ENCODE data around the gene UBAC2. TPM values are rescaled to one million over a fixed set of nuclear protein-coding genes. Genes with fewer than 3 reads are reported as not detected.

Gene UBAC2
- total RNA-seq, 1 donor from 2014 or later = 33.8 TPM

DNA sequence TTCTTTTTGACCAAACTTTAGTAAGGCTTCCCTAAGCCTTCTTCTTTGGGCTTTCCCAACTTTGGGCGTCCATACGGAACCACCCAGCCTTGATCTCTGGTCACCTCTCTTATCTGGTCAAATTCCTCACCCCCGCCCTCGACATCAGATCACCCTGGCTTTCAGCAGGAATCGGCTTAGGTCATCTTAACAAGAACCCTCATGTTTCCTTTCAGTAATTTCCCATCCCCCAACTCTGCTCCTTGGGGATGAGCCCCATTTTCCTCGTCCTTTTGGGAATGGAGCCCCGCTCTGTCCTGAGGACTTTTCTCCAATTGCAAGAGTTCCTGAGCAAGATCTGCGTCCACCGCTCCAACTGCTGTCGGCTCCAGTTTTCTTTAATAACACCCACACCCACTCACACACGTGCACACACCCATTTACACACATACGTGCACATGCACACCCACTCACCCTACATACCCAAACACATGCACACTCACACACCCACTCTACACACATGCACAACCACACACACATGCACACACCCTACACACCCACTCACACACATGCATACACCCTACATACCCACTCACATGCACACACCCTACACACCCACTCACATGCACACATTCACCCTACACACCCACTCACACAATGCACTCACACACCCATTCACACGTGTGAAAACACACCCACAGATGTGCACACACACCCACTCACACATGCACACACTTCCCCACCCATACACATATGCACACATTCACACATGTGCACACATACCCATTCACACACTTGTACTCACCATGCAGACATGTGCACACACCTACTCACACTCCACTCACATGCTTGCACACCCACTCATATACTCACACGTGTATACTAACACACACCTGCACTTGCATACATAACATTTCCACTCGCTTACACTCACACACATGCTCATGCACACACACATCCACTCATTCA, 213.7 kb downstream of the UBAC2 start:
- DNase-seq (ENCODE audit: low read depth, low spot score) = no peak

DNA sequence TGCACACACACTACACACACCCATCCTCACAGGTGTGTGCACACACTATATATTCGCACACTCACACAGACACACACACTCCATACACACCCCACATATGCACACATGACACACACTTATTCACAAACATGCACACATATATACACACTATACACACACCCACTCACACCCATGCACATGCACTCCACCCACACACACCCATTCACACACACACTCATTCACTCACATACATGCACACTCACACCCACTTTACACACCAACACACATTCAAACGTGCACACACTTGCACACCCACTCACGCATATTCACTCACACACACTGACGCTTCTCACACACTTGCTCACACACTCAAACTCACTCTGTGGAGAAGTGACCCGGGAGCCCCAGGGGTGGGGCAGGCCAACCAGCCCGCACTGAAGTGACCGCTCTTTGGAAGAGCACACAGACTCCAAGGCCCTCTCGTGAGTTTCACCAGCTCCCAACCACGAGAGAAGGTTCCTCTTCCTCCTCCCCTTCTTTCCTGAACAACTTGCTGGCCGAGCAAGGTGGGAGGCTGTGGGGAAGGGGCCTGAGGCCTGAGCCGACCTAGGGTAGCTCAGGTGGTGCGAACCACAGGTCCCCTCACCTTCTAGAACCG, 214.5 kb downstream of the UBAC2 start:
- DNase-seq (ENCODE audit: low read depth, low spot score) = no peak

DNA sequence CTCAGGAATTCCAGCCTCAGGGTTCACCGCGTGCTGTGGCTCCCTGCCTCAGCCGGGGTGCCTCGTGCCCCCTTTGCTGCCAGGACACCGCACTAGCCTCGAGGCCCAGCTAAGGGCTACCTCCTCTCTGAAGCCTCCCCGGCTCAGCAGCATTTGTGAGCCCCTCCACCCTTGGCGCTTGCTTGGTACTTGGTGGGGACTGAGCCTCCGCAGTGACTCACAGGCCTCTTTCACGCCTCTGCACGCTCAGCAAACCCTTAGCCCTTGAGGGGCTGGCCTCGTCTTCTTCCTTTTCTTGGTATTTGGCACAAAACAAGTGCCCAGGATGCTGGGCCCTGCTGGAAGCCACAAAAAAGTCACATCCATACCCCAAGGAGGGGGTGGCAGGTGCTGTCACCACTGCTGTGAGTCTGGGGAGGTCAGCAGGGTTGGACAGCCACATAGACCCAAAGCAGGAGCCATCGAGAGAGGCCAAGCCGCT, 215.2 kb downstream of the UBAC2 start:
- DNase-seq (ENCODE audit: low read depth, low spot score) = no peak

DNA sequence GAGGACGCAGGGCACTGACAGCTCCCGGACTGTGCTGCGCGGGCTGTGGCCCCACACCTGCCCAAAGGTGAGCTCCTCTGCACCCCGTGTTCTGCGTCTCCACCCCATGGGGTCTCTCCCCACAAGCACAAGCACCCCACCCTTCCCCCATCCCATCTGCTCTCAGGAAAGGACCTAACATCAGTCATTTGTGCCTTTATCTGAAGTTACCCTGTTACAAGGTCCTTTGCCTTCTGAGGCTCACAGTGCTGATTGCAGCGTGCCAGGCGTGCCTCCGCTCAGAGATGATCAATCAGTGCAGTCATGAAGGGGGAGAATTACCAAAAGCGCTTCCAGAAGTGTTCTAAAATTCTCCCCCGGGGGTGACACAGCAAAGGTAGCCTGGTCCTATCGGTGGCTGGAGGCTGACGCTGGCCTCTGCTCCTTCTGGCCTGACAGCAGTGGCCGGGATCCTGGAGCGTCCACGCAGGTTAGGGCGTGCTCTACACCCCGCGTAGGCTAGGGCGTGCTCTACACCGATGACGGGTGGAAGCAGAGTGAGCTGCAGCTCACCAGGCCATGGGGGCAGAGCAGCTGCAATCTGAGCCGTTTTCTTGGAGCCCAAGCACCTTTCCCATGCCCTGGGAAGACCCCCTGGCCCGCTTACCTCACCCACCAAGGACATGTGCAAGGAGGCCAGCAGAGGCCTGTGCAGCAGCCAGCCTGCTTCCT, 215.9 kb downstream of the UBAC2 start:
- no peak for DNase-seq (ENCODE audit: low read depth, low spot score)

DNA sequence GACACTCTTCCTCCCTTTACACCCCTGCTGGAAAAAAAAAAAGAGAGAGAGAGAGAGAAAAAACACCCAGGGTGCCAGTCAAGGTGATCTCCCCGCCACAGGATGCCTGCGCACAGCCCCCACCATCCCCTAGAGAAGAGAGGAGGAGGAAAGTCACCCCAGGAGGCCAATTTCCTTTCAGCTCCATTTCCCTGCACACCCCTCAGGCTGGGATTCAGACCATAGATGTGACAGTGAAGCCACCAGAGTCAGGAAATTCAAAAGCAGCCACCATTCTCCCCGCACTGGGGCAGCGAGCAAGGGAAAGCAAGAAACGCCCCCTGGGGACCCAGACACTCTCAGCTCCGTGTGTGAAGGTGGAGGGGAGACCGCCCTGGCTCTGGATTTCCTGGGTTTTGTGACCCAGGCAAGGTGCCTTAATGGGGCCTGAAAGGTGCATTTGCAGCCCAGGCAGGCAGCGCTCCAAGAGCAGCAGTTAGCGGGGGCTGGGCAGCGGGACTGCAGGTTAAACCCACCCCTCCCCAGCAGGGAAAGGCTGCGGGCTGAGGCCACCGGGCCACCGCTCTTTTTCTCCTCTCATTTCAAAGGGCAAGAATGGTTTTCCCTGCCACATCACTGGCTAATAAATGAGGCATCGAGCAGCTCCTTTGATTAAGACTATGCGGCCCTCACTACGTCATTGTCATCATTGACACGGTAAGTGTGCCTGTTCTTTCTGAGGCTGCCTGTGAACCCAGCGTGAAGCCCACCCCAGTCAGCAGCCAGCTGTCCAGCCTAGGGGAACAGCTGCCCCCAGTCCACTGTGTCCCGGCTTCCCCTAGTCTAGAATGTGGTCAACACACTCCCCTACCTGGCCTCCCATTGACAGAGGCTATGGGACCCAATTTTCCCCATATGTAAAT, 216.8 kb downstream of the UBAC2 start:
- DNase-seq (ENCODE audit: low read depth, low spot score) = no peak

DNA sequence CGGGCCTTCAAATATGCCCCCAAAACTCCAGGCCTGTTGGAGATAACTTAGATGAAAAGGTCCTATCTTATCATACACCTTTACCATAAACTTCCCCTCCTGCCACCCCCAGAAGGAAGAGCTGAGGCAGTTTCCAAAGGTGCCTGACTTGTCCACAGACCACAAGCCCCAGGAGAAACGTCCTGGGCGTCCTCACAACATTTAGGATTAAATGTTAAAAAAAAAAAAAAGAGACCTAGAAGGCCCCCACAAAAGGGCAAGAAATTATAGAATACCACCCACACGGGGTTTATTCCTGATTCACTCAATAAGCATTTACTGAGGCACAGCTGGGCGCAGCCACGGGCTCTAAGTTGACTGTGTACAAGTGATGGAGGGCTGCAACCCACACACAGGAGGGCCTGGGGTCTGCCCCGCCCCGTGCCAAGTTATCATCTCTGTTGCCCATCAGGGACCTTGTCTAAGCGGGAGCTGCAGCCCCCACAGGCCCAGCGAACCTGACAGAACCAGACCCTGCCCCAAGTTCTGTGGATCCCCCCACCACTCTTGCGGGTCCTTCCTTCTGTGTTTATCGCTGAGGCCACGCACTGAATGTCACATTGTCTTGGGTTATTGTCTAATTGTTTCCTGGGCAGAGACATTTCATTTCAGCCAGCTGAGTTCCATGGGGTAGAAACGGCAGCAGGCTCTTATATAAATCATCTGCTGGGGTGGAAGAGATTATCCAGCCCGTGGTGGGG, 217.6 kb downstream of the UBAC2 start:
- DNase-seq (ENCODE audit: low read depth, low spot score) = no peak

DNA sequence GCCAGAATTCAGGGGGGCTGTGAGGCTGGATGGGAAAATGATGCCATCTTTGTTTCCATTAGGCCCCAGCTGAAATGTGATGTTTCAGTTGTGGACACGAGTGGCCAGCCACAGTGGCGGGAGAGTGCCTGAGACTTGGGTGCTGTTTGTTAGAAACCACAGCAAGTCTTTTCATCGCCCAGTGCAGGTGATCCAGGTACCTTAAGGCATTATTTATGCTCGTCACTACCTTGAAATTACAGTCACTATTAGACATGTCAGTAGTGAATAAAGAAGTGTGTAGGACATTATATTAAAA, 218.1 kb downstream of the UBAC2 start:
- no peak for DNase-seq (ENCODE audit: low read depth, low spot score)

DNA sequence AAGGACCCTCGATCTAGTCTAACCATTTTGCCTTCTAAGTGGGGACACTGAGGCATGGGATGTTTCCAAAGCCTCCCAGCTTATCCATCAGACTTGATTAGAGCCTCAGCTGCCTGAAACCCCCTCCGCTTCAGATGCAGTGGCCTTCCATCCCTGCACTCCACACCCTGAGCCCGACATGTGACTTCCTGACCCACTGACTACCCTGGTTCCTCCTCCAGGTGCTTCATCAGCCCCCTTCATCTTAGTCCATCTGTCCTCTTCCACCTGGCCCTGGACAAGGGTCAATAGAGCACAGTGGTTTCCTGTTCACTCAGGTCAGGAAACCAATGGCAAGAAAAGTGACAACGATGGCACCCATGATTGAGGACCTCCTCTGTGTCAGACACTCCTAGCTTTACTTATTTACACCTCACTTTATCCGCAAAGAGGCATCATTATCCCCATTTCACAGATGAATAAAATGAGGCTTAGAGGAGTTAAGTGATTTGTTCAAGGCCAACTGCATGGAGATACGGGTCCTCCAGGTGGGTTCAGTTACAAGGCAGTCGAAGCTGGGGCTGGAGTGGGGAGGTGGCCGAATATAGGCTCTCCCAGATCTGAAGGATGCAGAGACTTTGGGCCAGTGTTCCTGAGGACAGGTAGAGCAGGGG, 219.1 kb downstream of the UBAC2 start:
- DNase-seq (ENCODE audit: low read depth, low spot score) = no peak

DNA sequence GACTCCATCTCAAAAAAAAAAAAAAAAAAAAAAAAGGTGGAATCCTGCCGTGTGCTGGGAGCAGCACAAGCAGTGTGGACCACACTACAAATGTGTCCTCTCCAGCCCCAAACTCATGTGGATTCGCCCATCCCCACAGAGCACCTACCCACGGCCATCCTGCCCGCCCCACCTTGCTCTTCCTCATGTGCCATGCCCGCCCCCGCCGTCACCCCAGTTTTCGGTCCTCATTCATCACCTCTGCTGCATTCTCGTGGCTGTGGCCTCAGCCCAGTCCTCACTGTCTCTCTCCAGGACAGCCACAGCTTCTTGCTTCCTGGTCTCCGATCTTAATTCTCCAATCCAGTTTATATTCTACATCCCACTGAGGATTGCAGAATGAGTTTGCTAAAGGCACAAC, 220.6 kb downstream of the UBAC2 start:
- DNase-seq (ENCODE audit: low read depth, low spot score) = no peak

DNA sequence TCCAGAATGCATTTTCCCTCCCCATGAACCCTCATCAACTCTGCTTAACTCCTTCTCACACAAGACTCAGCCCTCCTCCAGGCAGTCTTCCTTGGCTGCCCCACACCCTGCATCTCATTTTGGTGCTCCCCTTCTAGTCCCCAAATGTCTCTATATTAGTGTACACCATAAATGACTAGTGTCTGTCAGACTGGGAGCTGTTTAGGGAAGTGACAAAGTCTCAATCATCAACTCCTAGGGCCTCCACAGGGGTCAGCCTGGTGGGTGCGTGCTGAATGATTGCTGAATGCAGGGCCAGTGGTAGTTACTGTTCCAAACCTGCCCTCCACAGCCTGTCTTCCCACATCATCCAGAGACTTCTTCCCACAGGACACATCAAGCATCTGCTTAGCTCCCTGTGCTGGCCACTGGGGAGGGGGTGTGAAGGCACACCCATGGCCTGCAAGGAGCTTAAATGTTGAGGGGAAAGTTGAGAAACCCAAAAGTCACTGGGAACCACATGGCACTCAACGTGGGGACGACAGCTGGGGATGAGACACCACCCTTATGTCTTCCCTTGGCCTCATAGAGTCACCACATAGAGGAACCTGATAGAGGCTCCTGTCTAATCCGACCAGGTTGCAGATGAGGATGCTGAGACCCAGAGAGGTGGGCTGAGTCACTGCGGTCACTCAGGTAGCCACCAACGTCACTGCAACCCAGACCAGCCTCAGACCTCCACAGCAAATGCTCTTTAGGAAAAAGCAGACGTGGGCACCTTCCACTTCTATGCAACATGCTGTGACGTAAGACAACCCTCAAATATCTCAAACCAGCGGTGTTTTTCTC, 221.3 kb downstream of the UBAC2 start:
- DNase-seq (ENCODE audit: low read depth, low spot score) = no peak

DNA sequence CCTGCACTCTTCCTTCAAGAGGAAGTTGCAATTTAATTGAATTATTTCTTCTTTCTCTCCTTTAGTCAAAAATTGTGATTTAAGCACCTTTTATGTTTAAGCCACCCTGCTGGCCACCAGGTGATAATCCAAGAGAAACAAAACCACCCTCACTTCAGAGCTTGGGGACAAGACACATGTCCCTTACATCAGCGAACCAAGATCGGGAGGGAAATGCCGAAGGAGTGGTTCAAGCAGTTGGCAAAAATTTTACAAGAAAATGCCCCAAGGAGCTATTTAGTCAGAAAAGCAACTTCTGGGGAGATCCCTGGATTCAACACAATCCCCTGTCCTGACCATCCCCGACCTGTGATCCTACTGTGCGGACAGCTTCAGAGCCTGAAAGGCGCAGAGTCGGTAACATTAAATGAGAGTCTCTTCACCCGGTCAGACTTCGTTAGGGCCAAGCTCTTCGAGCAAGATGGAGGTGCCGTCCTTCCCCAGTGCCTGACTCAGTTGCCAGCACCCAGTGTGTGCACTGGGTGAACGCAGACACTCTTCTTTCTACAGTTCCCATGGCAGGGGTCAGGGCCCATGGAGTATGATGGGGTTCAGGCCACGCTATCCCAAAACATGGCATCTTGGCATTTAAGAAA, 222.0 kb downstream of the UBAC2 start:
- no peak for DNase-seq (ENCODE audit: low read depth, low spot score)

DNA sequence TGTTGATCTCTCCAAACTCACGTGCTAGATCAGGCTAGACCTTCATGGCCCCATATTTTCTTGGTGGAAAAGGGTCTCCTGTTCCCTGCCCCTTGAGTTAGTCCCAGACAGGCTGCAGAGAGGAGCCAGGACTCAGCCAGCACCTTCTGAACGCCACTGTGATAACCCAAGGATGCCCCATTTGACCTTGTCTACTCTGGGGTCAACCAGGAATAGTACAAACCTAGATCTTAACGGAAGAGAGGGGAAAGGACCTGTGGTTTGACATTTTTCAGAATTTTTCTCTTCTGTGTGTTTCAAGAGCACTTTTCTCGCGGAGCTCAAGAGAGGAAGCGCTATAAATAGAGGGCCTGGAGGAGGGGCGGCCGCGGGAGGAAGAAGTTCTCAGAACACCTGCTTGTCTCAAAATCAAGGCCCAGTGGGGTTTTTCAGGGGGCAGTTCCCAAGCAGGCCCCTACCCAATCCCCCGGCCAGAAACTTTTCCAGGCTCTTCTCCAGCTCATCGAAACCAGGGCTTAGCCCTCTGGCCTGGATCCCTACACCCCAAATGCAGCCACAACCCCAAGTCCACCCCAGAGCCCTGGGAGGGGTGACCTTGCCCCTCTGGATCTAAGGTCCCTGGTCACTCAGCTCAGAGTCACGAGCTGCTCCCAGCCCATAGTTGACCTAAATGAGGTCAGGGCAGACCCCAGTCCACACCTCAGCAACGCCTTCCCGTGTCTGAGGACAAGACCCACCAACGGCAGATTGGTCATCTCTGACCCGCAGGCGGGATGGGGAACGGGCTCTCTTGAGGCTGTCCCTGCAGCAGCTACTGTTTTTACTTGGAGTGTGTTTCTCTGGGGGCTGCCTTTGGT, 225.1 kb downstream of the UBAC2 start:
- DNase-seq (ENCODE audit: low read depth, low spot score) = no peak

DNA sequence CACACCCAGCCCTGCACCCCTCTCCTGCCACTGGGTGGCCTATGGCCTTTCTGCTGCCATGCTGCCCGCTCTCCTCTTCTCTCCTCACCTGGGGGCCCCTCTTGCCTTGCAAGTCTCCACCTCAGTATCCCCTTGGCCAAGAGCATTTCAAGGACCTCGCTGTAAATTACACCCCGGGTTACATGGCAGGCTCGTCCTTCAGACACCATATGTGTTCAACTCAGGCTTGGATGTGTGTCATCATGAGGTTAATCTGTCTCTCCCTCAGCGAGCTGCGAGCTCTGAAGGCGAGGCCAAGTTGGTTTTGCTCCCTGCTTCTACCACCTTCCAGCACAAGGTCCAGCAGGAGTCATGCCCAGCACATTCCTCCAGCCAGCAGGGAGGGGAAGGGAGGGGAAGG, 225.8 kb downstream of the UBAC2 start:
- no peak for DNase-seq (ENCODE audit: low read depth, low spot score)

DNA sequence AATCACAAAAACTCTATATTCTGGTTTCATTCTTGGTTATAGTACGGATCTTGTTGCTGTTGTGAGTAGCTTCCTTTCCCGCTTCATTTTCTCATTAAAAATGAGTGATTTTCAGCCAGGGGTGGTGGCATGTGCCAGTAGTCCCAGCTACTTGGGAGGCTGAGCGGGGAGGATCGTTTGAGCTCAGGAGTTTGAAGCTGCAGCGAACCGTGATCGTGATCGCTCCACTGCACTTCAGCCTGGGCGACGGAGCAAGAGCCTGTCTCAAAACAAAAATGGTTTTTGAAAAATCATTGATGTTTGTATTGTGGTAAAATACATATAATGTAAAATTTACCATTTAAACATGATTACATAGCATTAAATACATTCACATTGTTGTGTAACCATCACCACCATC, 229.0 kb downstream of the UBAC2 start:
- no peak for DNase-seq (ENCODE audit: low read depth, low spot score)

DNA sequence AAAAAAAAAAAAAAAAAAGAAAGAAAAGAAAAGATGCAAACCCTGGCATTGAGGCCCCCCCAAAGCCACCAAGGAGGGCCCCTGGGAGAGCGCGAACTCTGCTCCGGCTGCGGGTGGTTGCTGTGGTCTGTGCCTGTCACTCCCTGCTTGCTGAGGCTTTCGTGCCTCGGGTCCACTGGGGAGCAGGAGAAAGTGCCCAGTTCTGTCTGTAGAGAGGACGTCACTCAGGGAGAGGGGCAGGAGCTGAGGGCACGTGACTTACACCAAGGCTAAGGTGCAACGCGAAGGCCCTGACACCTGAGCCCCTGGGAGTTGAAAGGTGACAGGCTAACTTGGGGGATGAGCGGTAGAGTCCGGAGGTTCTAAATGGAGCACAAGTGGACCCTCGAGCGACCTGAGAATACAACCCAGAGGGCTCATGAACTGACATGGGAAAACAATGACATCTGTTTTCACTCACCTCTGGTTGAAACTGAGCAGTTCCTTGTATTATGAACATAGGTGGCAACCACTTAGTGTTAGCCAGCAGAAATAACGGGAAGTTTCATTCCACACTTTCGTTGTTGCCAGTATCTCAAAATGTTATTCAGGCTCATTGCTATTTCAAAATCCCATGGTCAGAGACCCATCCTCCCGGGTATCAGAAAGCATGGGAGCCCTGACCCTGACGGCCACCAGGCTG, 231.4 kb downstream of the UBAC2 start:
- DNase-seq (ENCODE audit: low read depth, low spot score) = no peak

DNA sequence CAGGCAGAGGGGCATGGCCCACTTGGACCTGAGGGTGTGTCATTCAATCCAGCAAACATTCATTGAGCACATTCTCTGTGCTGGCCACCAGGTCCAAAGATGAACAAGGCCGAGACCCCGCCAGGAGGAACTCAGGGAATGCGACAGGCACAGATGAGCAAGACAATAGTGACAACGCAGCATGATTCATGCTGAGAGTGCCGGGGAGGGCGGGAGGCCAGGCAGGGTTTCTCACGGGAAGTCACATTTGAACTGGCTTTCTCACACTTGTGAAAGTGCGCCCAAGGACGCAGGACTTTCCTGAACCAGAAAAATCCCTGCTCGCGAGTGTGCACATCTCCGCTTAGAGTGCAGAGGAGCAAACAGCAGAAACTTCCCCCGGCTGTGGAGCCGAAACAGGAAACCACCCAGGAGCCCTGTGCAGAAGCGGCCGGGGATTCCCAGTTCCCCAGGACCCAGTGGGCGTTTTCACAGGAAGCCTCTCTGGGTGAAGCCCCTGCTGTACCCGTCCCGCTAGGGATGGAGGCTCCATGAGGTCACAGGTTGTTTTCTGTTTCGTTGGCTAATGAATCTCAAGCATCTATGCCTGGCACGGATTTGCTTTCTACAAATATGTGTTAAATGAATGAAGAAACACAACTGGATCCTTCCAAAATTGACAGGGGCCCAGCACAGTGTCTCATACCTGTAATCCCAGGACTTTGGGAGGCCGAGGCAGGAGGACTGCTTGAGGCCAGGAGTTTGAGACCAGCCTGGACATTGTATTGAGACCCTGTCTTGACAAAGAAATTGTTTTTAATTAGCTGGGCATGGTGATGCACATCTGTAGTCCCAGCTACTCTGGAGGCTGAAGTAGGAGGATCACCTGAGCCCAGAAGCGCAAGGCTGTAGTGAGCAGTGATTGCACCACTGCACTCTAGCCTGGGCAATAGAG, 232.2 kb downstream of the UBAC2 start:
- DNase-seq (ENCODE audit: low read depth, low spot score) = no peak
